ENCODE data around the gene PPARGC1A.

PPARGC1A gene

DNA sequence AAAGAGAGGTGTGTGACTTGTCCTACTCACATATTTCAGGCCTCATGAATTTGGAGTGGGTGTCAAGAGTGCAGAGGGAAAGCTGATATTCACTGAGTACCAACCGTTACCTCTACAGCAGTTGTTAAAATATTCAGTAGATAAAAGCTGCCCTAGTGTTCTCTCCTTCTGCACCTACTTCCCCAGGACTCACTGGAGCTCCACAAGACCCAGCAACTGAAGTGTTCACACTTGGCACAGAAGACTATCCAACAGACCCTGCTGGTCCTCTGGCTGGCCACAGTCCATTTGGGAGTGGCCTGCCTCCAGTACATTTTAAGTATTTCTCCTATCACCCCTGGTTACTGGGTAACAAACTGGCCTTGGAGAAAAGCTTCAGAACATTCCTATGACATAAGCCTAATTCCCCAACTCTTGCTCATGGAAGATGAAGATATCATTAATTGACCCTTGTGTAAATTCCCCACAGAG, 70.8 kb downstream of the PPARGC1A start:
- TF ChIP-seq, protein P1, sequence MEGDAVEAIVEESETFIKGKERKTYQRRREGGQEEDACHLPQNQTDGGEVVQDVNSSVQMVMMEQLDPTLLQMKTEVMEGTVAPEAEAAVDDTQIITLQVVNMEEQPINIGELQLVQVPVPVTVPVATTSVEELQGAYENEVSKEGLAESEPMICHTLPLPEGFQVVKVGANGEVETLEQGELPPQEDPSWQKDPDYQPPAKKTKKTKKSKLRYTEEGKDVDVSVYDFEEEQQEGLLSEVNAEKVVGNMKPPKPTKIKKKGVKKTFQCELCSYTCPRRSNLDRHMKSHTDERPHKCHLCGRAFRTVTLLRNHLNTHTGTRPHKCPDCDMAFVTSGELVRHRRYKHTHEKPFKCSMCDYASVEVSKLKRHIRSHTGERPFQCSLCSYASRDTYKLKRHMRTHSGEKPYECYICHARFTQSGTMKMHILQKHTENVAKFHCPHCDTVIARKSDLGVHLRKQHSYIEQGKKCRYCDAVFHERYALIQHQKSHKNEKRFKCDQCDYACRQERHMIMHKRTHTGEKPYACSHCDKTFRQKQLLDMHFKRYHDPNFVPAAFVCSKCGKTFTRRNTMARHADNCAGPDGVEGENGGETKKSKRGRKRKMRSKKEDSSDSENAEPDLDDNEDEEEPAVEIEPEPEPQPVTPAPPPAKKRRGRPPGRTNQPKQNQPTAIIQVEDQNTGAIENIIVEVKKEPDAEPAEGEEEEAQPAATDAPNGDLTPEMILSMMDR (IDR thresholded peaks at IDR 0.05; ENCODE audit: low read depth, low read length), result no peak
- H3K4me3 ChIP-seq (ENCODE audit: low read depth, low read length), result no peak overlapping the region

DNA sequence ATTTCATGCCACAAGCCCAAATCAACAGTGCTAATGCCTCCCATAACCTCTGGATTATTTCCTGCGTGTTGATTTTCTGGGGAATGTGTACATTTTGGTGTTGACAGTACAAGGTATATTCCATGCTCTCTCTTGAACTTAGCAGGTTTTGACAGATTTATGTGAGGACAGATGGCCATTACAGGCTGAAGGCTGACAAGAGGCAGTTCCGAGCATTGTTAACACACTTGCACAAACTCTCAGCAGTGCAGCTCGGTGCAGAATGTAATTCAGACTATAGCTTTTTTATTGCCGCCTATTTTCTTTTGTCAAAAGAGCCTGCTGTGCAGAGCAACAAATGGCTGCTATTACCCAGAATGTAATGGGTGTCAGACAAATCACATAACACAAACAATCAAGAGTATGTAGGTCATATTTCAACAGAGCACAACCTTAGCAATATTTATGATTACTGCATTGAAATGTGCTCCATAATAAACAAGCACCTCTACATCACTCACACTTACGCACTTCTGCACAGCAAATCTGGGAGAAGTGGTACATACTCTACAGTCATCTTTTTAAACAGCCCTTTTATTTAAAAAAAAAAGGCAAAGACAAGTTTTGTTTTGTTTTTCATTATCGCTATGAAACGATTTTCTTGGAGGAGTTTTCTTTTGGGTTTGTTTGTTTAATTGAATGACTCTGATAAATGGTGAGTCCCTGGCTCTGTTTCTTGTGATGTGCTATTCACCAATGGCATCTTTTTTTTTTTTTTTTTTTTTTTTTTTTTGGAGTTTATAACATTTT, 71.6 kb downstream of the PPARGC1A start:
- TF ChIP-seq, protein P1 (IDR thresholded peaks at IDR 0.05; ENCODE audit: low read depth, low read length), result no peak

DNA sequence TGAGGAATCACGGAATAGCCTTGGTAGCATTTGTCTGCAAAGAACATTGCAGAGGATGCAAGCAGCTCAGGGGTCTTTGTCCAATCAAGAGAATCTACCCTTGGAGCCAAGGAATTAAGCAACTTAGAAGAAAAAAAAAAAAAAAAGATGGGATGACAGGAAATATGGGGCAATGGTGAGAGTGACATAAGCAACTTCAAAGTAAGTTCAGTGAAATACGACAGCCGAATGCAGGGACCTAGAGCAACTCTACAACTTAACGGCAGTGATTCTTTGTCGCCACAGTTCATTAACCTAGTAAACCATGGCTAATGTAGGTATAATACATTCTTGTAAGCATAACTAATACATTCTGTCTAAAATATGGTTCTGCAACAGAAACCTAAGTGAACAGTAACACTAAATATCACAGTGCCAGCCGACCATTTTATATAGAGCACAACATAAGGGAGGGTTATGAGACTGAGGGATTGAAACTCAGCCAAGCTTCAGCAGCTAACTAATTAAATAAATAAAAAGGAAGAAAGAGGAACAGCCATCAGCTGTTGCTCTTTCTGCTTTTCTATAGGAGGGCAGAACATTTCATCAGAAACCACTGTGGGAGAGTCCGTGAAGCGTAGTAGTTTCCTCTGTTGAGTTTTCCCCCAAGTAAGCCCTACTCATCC, 74.7 kb downstream of the PPARGC1A start:
- TF ChIP-seq, protein P1 (IDR thresholded peaks at IDR 0.05; ENCODE audit: low read depth, low read length), result no peak
- H3K4me3 ChIP-seq (ENCODE audit: low read depth, low read length), result no peak overlapping the region

More for the DNA sequence above, 71.6 kb downstream of the PPARGC1A start:
- no peak overlapping the region for H3K4me3 ChIP-seq (ENCODE audit: low read depth, low read length)

DNA sequence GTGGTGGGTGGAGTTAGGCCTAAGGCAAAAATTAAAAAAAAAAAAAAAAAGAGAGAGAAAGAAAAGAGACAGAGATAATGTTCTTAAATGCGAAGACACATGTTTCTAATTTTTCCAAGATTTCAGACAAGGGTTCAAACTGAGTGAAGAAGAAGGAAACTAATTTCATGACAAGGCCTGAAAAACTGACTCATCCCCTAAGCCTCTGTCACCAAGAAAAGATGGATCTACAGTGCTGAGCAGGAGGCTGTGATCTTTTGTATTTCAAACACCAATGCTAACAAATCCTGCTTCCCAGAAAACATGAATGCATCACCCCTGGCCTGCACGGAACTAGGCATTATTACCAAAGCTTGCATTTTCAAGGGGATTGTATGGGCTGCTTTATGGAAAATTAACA, 75.3 kb downstream of the PPARGC1A start:
- TF ChIP-seq, protein P1 (IDR thresholded peaks at IDR 0.05; ENCODE audit: low read depth, low read length), result no peak
- no peak overlapping the region for H3K4me3 ChIP-seq (ENCODE audit: low read depth, low read length)

DNA sequence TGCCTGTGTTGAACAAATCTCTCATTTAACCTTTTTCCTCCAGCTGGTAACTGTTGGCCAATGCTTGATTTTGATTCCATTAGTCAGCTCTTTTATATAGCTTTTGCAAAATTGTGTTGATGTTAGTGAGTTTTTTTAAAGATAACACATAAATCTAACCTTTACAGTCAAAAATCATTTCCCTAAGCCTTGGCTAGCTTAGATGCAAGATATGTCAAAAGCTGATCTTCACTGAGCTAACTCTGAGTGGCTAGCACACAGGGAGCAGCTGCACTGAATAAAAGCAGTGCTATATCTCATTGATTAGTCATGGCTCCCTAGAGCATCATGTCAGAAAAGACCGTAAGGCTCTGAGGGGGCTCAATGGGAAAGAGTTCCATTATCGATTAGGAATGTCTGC, 78.7 kb downstream of the PPARGC1A start:
- TF ChIP-seq, protein P1 (IDR thresholded peaks at IDR 0.05; ENCODE audit: low read depth, low read length), result no peak
- H3K4me3 ChIP-seq (ENCODE audit: low read depth, low read length), result no peak overlapping the region

DNA sequence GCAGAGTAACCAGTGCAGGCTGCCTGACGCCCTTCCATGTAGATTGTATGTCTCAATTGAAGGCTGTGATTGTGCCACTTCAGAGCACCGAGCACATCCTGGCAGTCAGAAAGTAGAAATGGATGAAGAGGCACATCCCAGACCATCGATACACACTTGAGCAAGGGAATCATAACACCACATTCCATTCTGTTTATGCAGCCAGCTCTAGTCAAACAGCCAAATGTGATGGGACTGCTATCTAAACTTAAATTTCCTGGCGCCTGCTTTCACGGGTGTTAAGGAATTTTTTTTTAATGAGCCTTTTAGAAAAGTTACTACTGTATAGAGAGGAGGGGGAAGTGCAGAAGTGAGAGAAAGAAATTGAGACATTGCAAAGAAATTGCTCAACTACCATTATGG, 84.4 kb downstream of the PPARGC1A start:
- TF ChIP-seq, protein P1 (IDR thresholded peaks at IDR 0.05; ENCODE audit: low read depth, low read length), result no peak
- H3K4me3 ChIP-seq (ENCODE audit: low read depth, low read length), result no peak overlapping the region

DNA sequence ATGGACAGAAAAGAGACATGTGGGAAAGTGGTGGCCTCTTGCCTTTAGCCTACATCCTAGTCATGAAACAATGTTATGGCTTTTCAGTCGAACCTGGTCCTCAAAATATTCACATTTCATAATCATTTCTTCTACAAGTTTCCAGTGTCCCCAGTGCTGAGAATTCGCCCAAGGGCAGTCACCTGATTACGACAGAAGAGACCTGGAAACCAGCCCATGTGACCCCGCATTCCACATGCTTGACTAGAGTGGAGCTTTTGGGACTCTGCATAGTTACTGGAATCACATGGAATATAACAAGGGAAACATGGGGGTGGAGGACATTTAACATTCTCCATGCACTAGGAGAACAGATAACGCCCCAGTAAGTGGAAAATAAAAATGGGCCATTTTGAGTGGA, 100.1 kb downstream of the PPARGC1A start:
- H3K4me3 ChIP-seq (ENCODE audit: low read depth, low read length), result no peak overlapping the region
- TF ChIP-seq, protein P1 (IDR thresholded peaks at IDR 0.05; ENCODE audit: low read depth, low read length), result no peak

Data from WI38 (cell line).